NCI-H510A treated with DMSO at 0.1 percent for 48 hours (cell line): Measurements from ENCODE around the gene SECTM1.

Experiments used
- DNase-seq: peaks from one replicate; lab custom pipeline; 2025; lab: John Stamatoyannopoulos, UW

The SECTM1 gene

GRCh38 chr17:82314727-82315605, 18.6 kb downstream of the SECTM1 start:
- DNase-seq: no peak

DNA sequence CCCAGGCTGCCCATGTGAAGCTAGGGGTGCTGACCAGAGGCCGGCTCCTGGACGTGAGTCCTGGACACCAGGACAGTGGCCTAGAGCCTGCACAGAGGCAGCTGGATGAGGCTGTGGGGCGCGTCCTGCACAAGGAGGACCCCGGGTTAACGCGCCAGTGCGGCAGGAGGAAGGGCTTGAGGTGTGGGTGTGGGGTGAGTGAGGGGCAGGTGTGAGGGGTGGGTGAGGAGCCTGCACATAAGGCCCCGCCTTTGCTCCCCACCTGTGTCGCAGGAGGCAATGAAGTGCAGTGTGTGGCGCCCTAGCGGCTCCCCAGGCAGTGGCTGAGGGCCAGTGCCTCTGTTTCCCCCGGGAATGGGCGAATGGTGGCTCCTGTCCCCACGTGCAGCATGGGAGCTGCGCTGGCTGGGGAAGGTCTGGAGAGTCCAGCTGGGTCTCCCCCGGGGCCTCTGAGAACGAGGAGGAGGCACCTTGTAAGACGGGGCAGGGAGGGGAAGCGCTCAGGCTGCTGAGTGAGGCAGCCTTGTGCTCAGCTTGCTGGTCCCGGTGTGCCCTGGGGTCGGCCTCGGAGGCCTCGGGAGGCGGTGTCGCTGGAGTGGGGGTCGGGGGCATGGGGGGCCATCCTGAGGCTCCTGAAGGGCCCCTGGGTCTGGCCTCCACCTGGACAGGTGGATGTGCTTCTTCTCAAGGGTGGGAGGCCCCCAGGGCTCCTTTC, 19.4 kb downstream of the SECTM1 start:
- DNase-seq: no peak

- no peak for DNase-seq
These were observed 20.2 kb downstream of the SECTM1 start for GRCh38 chr17:82313195-82314011.

- no peak for DNase-seq
These were observed 21.6 kb downstream of the SECTM1 start for GRCh38 chr17:82311971-82312370.

DNA sequence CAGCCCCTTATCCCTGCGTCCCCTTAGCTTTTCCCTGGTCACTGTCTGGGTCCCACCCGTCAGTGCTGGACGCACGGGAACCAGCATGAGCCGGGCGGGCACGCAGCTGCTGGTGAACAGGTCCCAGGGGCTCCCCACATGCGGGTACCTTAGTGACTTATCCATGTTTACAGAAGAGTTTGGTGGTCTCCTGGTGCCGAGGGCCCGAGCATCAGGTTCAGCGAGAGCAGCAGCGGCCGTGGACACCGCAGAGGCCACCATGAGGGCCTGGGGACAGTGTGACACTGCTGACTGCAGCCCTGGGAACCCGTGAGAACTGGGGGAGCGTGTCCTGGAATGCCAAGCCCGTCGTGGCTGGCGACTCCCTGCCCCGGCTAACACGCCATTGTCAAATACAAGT, 22.7 kb downstream of the SECTM1 start:
- DNase-seq: no peak

DNA sequence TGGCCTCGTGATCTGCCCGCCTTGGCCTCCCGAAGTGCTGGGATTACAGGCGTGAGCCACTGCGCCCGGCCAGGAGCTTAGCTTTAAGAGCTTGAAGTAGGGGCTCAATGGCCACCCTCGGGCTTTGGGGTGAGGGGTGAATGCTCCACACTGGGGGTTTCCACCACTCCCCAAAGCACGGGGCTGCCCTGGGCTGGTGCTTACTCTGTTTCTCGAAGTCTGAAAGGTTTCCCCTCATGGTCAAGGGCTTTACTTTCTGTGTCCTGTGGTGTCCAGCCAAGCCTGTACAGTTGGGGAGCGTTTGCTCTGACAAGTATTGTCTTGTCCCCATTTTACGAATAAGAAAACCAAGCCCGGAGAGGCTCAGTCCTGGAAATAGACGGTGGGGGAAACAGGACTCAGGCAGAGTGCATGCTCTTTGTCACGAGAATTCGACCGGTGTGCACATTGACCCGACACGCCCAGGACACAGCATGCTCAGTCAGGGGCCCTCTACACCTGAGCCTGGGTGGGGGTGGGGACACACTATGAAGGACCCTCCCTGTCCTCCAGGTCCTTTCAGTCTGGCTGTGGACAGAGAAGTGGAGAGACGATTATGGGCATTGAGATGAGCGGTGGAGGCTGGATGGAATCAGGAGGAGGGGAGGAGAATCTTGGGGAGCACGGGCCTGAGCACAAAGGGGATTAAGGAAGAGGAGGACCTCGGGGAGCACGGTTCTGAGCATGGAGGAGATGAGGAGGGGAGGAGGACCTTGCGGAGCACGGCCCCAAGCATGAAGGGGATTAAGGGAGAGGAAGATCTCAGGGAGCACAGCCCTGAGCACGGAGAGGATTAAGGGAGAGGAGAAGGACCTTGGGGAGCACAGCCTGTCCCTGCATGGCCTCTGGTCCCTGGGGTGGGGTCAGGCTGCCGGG, 23.7 kb downstream of the SECTM1 start:
- no peak for DNase-seq

- no peak for DNase-seq
These were observed 27.8 kb downstream of the SECTM1 start for GRCh38 chr17:82305727-82306300.

GRCh38 chr17:82304826-82305726, 28.5 kb downstream of the SECTM1 start:
- no peak for DNase-seq

GRCh38 chr17:82303944-82304808, 29.4 kb downstream of the SECTM1 start:
- no peak for DNase-seq

- DNase-seq: no peak
These were observed 30.3 kb downstream of the SECTM1 start for GRCh38 chr17:82302991-82303943.

DNA sequence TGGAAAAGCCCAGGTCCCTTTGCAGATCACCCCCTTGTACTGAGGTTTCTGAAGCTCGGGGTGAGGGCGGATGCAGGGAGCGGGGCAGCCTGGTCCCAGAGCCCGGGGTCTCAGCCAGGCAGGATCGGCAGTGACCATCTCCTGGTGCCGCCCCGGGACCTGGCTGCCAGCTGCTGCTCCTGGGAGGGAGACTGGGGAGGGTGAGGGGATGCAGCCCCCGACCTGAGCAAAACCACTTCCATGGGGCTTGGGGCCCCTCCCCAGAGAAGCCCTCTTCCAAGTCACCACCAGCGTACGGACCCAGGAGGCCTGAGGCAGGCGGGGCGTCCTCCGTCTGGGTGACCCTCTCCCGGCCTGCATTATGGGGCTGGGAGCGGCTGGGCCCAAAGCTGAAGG, 31.0 kb downstream of the SECTM1 start:
- DNase-seq: no peak

DNA sequence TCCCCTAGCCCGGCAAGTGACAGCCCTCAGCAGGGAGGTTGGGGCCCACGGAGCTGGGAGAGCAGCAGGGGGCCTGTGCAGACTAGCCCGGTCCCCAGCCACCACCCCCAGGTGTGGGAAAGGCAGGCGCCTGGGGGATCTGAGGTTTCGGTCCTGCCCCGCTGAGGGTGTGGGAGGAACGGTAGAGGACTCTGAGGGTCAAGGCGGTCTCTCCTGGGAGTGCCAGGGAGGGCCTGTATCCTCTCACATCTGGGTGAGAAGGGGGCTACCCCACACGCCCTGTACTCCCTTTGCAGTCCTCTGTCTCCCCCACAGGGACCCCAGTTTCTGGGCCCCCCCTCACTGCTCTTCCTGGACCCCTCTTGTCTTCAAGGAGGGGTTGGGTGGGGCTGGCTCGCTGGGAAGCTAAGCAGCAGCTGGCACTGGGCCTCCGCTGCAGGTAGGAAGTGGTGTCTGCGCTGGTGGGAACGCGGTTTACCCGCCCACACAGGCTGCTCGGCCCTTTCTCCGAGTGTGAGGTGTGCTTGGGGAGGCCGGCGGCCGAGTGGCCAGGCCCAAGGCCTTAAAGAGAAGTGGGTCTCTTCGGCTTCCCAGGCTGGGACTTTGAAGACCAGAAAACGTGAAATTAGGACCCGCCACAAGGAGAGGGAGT, 31.5 kb downstream of the SECTM1 start:
- no peak for DNase-seq

- no peak for DNase-seq
These were observed 32.2 kb downstream of the SECTM1 start for GRCh38 chr17:82301300-82301915.

DNA sequence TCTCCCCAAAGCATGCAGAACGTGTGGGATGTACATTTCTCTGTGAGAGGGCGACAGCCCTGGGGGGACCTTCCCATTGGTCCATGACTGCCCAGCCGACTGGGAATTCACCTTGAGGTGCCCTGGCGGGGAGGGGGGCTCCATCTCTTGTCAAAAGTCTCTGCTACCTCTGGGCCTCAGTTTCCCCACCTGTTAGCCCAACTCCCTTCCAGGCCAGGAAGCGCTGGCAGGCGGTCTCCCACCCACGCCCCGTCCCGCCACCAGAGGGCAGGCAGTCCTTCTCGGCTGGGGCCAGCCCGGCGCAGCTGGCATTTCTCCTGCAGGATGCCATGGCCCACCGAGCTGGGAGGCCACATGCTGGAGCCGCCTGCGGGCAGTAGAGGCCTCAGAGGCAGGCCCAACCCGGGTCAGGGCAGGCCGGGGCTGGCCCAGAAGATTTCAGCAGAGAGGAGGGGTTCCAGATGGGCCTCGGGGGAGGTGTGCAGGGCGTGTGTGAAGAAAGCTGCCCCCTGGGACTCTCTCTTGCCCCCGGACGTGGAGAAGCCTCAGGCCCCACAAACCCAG, 32.8 kb downstream of the SECTM1 start:
- no peak for DNase-seq

GRCh38 chr17:82300228-82300627, 33.3 kb downstream of the SECTM1 start:
- DNase-seq: no peak

DNA sequence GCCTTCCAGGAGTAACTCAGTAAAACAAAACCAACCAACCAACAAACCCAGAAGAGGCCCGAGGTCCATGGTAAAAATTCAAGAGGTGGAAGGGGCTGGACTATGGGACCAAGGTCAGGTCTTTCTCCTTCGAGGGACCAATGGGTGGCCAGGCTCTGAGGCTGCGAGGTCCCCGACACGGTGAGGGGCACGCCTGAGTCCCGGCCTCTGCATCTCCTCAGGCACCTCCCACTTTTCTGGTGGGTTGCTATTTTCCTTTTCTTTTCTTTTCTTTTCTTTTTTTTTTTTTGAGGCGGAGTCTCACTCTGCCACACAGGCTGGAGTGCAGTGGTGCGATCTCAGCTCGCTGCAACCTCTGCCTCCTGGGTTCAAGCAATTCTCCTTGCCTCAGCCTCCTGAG, 34.1 kb downstream of the SECTM1 start:
- DNase-seq: no peak
